ENCODE results near the gene AUTS2.
A peak's percentile ranks its signal among the peaks of the same experiment; 100 is the strongest.
"Not testable (repeated sequence)": the region's sequence is repeated elsewhere in the genome, so short reads cannot be mapped to it uniquely, and the experiment has no call there.

AUTS2 gene

DNA sequence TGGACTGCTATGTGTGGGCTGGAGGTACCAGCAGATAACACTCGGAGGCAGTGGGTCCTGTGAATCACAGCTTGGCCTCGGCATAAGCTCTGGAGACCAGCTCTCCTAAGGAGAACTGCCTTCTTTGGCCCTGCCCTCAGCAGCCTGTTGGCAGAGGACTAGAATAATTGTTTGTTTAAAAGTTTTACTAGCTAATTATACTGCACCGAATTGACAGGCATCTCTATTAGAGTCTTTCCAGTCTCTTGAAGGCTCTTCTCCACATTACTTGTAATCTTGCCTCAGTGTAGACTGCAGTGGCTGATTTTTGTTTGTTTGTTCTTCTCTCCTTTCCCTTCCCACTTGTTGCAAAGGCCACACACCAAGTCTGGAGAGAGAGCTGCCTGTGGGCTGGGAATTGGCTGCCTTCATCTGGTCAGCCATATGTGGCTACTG lies 183.2 kb downstream of the AUTS2 start:
- H3K4me3 ChIP-seq (ENCODE audit: low read length, poor library complexity, severe bottlenecking), result no peak overlapping the region
- H3K9me3 ChIP-seq (ENCODE audit: insufficient read depth, low read depth, low read length), result no peaks in the 10 kb centered on the region
- no peak overlapping the region for H3K9ac ChIP-seq (ENCODE audit: low read depth, low read length, poor library complexity, severe bottlenecking)
- H2AFZ ChIP-seq (ENCODE audit: low read length), result no peak overlapping the region
- no peaks in the 10 kb centered on the region for H3K36me3 ChIP-seq (ENCODE audit: insufficient read depth, low read length)
- peaks cover 24% of the 10 kb centered on the region for H3K4me1 ChIP-seq (ENCODE audit: insufficient read depth, low read length, poor library complexity, severe bottlenecking)
- no peaks in the 10 kb centered on the region for H3K27me3 ChIP-seq (ENCODE audit: insufficient read depth, low read length, poor library complexity, severe bottlenecking)
- TF ChIP-seq, protein P1, sequence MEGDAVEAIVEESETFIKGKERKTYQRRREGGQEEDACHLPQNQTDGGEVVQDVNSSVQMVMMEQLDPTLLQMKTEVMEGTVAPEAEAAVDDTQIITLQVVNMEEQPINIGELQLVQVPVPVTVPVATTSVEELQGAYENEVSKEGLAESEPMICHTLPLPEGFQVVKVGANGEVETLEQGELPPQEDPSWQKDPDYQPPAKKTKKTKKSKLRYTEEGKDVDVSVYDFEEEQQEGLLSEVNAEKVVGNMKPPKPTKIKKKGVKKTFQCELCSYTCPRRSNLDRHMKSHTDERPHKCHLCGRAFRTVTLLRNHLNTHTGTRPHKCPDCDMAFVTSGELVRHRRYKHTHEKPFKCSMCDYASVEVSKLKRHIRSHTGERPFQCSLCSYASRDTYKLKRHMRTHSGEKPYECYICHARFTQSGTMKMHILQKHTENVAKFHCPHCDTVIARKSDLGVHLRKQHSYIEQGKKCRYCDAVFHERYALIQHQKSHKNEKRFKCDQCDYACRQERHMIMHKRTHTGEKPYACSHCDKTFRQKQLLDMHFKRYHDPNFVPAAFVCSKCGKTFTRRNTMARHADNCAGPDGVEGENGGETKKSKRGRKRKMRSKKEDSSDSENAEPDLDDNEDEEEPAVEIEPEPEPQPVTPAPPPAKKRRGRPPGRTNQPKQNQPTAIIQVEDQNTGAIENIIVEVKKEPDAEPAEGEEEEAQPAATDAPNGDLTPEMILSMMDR (conservative IDR thresholded peaks at IDR 0.05; ENCODE audit: low read length), result no peak
- no peaks in the 10 kb centered on the region for H3K9me2 ChIP-seq (replicated peaks; ENCODE audit: low read depth, low read length)
- H3F3A ChIP-seq (ENCODE audit: low read depth), result no peaks in the 10 kb centered on the region
- no peaks in the 10 kb centered on the region for H4K20me1 ChIP-seq (ENCODE audit: insufficient read depth, low read length, poor library complexity, severe bottlenecking)
- peaks cover 73% of the 10 kb centered on the region for H3K79me2 ChIP-seq (ENCODE audit: insufficient read depth, low read length)
- no peak overlapping the region for H3K4me2 ChIP-seq (ENCODE audit: low read depth, low read length, poor library complexity, severe bottlenecking)

DNA sequence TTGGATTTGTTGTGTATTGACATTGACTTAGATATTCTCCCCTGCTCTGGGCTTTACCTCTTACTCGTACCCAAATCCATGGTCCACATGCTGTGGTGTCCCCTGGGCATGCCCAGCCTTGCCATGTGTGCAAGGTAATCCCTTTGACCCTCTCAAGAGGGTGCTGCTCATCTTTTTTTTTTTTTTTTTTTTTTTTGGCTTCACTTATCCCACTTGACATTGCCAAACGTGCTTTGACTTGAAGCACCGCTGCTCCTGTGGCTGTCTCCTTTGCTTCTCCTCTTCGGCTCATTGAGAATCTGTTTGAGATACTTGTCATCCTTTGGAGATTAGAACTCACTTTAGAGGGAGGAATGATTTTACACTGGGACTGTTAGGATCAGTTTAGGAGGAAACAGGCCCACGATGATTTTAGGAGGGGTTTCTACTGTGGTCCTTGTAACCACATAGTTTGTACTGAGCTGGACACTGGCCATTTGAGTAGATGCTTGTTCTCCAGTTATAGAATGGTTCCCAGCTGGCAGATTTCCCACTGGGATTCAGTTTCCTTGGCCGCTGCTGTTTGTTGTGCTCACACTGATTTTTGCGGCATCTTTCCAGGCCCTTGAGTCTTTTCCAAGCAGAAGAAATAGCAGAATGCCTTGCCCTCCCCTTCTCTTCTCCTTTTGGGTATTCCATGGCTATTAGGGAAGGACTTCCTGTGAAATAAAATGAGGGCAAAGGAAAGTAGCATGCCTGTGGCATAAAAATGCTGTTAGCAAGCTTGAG lies 184.8 kb downstream of the AUTS2 start:
- Histone ChIP-seq H3K27me3 (ENCODE audit: insufficient read depth, low read length, poor library complexity, severe bottlenecking) (no peaks in the 10 kb centered on the region), H3K4me1 (ENCODE audit: insufficient read depth, low read length, poor library complexity, severe bottlenecking) (peaks cover 15% of the 10 kb centered on the region), H3F3A (ENCODE audit: low read depth) (no peaks in the 10 kb centered on the region), H3K9ac (ENCODE audit: low read depth, low read length, poor library complexity, severe bottlenecking) (no peak overlapping the region), H4K20me1 (ENCODE audit: insufficient read depth, low read length, poor library complexity, severe bottlenecking) (peaks cover 4% of the 10 kb centered on the region), H3K79me2 (ENCODE audit: insufficient read depth, low read length) (peaks cover 65% of the 10 kb centered on the region), H3K4me3 (ENCODE audit: low read length, poor library complexity, severe bottlenecking) (no peak overlapping the region), H2AFZ (ENCODE audit: low read length) (no peak overlapping the region), H3K9me3 (ENCODE audit: insufficient read depth, low read depth, low read length) (no peaks in the 10 kb centered on the region), H3K4me2 (ENCODE audit: low read depth, low read length, poor library complexity, severe bottlenecking) (no peak overlapping the region), H3K9me2 (replicated peaks; ENCODE audit: low read depth, low read length) (no peaks in the 10 kb centered on the region), H3K36me3 (ENCODE audit: insufficient read depth, low read length) (no peaks in the 10 kb centered on the region)
- TF ChIP-seq, protein P1 (conservative IDR thresholded peaks at IDR 0.05; ENCODE audit: low read length), result 0 out of 2 replicates have a peak, but pooled peaks have one; percentile 17
- TF ChIP-seq EZH2phosphoT487 (IDR thresholded peaks at IDR 0.05; ENCODE audit: borderline replicate concordance), result no peak

DNA sequence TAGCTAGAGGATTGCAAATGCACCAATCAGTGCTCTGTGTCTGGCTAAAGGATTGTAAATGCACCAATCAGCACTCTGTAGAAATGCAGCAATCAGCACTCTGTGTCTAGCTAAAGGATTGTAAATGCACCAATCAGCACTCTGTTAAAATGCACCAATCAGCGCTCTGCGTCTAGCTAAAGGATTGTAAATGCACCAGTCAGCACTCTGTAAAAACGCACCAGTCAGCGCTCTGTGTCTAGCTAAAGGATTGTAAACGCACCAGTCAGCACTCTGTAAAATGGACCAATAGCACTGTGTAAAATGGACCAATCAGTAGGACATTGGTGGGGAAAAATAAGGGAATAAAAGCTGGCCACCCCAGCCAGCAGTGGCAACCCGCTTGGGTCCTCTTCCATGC lies 187.9 kb downstream of the AUTS2 start:
- H3K9me3 ChIP-seq (ENCODE audit: insufficient read depth, low read depth, low read length); H4K20me1 ChIP-seq (ENCODE audit: insufficient read depth, low read length, poor library complexity, severe bottlenecking); H3K27me3 ChIP-seq (ENCODE audit: insufficient read depth, low read length, poor library complexity, severe bottlenecking); H3F3A ChIP-seq (ENCODE audit: low read depth); H2AFZ ChIP-seq (ENCODE audit: low read length); H3K4me3 ChIP-seq (ENCODE audit: low read length, poor library complexity, severe bottlenecking); H3K9ac ChIP-seq (ENCODE audit: low read depth, low read length, poor library complexity, severe bottlenecking); H3K36me3 ChIP-seq (ENCODE audit: insufficient read depth, low read length); H3K9me2 ChIP-seq (replicated peaks; ENCODE audit: low read depth, low read length); H3K4me2 ChIP-seq (ENCODE audit: low read depth, low read length, poor library complexity, severe bottlenecking): not testable (repeated sequence)
- Histone ChIP-seq H3K79me2 (ENCODE audit: insufficient read depth, low read length) (peaks cover 73% of the 10 kb centered on the region), H3K4me1 (ENCODE audit: insufficient read depth, low read length, poor library complexity, severe bottlenecking) (peaks cover 20% of the 10 kb centered on the region)
